ENCODE data around the gene COL4A3.
A peak's percentile ranks its signal among the peaks of the same experiment; 100 is the strongest.

COL4A3 gene

GRCh38 chr2:227292314-227292713 lies 127.9 kb downstream of the COL4A3 start:
- DNase-seq (ENCODE audit: low spot score): no peak

DNA sequence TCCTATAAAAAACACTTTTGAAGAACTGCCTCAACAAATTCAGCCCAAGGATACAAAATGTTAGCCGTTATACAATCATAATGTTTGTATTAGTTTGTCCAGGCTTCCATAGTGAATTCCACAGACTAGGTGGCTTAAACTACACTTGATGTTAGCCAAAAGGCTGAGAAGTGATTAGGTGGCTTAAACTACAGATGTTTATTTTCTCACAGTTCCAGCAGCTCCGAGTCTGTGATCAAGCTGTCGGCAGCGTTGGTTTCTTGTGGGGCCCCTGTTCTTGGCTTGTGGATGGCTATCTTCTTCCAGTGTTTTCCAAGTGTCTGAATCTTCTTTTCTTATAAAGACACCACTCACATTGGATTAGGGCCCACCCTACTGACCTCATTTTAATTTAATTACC lies 129.1 kb downstream of the COL4A3 start:
- DNase-seq (ENCODE audit: low spot score): no peak

GRCh38 chr2:227295806-227296205 lies 131.4 kb downstream of the COL4A3 start:
- DNase-seq (ENCODE audit: low spot score): no peak

DNA sequence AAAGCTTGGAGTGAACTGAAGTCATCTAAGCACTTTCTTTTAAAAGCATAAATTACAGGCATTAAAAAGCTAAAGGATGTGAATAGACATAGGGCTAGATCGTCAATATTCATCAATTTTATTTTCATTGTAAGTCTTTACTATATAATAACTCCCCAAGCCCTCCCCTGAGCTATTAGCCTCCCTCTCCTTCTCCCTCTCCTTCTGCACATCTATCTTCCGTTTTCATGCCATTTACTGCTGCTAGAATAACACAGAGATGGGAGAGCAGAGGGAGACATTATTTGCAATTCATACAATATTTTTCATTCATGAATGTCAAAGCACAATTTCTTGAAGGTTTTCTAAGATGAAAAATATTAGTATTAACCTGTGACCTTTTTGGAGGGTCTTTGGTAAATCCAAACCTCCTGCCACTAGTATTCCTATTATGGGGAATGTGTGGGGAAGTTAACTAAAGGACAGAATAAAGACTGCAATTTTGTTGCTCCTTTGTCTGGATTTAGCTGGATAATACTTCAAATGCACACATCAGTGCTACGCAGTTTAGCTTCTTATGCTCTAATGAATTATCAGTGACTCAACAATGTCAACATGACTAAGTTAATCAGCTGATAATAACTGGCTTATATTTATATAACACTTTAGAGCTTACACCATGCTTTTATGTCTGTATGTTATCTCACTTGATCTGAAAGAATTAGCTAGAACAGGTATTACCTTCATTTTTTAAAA lies 132.4 kb downstream of the COL4A3 start:
- no peak for DNase-seq (ENCODE audit: low spot score)

GRCh38 chr2:227301523-227301922 lies 137.1 kb downstream of the COL4A3 start:
- no peak for DNase-seq (ENCODE audit: low spot score)

DNA sequence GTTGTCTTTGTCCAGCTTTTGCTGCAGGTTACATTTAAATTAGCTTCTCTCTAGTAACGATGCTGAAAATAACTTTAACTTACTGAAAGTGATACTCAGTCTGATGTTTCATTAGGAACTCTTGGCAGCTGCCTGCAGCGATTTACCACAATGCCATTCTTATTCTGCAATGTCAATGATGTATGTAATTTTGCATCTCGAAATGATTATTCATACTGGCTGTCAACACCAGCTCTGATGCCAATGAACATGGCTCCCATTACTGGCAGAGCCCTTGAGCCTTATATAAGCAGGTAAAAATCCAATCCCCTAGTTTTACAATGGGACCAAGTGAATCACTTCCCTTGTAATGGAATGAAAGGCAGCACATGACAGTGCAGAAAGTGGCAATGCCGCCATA lies 144.4 kb downstream of the COL4A3 start:
- peak; percentile 13 for DNase-seq (ENCODE audit: low spot score)

- no peak for DNase-seq (ENCODE audit: low spot score)
Measured at GRCh38 chr2:227310756-227311110, 146.3 kb downstream of the COL4A3 start.

DNA sequence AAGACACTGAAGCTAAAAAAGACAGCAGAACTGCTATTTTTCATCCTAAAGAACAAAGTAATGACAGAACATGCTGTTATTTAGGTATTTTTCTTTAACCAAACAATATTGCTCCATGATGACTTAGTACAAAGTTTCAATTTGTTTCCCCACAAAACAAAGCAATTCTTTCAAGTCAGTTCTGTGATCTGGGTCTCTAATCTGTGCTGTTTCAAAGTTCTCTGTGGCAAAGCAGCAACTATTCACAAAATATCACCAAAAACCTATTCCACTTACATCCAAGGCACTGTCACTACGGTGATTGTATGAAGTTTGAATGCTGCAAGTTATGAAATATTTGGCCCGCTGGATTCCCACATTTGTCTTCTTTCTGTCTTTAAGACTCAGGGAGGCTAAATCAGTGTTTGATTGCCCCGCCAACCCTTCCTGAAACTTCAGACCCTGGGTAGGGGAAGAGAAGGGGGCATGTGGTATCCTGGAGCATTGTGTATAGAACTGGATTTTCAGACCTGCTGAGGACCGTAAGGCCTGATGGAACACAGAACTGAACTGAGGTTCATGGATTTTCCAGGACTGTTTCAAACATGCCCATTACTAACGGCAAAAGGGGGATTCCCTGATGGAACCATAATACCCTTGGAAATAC lies 147.6 kb downstream of the COL4A3 start:
- no peak for DNase-seq (ENCODE audit: low spot score)

DNA sequence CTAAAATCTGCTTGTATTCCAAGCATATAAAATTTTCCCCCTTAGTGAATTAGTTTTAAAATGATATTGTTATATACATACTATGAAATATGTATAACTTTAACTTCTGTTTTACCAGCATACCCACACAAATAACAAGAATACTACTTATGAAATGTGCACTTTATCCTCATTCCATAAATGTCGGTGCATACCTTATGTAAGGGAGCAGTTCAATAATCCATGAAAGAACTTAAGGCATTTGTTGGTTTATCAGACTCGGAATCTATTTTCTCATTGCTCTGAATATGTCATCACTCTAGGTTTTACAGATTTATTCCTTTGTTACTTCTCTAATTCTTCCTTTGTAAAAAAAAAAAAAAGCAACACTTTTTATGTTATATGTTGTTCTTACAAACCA lies 148.2 kb downstream of the COL4A3 start:
- DNase-seq (ENCODE audit: low spot score): no peak

GRCh38 chr2:227313310-227313709 lies 148.9 kb downstream of the COL4A3 start:
- no peak for DNase-seq (ENCODE audit: low spot score)

DNA sequence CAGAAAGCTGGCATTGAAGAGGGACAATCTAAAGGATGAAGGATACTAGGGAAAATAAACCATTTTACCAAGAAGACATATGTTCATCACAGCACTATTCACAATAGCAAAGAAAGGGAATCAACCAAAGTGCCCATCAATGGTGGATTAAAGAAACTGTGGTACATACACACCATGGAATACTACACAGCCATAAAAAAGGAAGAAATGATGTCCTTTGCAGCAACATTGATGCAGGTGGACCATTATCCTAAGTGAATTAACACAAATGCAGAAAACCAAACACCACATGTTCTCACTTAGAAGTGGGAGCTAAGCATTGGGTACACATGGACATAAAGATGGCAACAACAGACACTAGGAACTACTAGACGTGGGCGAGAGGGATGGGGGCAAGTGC lies 153.4 kb downstream of the COL4A3 start:
- DNase-seq (ENCODE audit: low spot score): no peak

DNA sequence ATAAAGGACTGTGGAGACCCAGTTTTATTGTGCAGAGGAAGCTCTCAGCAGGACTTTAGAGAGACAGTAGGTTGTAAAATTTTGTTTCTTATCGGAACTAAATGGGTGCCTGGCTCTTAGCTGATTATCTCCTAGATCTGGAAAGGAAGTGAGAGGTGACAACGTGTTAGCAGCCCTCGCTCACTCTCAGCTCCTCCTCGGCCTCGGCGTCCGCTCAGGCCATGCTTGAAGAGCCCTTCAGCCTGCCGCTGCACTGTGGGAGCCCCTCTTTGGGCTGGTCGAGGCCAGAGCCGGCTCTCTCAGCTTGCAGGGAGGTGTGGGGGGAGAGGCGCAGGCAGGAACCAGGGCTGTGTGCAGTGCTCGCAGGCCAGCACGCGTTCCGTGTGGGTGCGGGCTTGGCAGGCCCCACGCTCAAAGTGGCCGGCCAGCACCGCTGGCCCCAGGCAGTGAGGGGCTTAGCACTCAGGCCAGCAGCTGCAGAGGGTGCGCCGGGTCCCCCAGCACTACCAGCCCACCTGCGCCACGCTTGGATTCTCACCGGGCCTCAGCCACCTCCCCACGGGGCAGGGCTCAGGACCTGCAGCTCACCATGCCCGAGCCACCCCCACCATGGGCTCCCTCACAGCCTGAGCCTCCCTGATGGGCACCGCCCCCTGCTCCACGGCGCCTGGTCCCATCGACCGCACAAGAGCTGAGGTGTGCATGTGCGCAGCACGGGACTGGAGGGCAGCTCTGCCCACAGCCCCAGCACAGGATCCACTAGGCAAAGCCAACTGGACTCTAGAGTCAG lies 156.1 kb downstream of the COL4A3 start:
- no peak for DNase-seq (ENCODE audit: low spot score)

GRCh38 chr2:227322530-227323205 lies 158.2 kb downstream of the COL4A3 start:
- no peak for DNase-seq (ENCODE audit: low spot score)

DNA sequence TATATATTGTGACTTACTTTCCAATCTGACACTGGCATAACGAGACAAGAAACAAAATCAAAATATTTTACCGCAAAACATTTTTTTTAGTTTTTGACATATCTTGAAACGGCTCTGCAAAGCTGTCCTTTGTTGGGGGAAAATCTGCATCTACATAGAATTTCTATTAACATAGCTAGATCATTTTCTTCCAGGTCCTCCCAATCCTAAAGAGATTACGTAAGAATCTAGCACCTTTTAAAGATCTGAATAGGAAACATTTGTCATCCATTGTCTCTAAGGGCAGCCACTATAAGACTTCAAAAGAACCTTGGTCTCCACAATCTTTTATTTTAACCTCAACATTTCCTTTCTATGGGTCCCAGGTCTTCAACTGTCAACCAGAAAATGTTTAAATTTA lies 159.4 kb downstream of the COL4A3 start:
- no peak for DNase-seq (ENCODE audit: low spot score)

DNA sequence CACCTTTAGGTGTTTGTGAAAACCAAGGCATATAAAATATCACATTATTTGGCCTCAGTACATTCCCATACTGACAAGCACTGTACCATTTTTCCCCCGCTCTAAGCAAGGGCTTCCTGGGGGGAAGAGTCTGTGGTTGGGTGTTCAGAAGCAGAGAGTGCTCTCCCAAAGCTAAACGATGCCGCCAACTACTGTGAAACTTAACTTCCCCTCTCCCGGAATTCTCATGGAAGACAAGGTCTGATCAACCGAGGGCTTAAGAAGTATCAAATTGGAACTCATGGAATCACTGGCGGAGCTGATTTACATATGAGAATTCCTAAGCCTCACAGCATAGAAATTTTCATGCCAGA lies 160.2 kb downstream of the COL4A3 start:
- DNase-seq (ENCODE audit: low spot score): peak; percentile 59

DNA sequence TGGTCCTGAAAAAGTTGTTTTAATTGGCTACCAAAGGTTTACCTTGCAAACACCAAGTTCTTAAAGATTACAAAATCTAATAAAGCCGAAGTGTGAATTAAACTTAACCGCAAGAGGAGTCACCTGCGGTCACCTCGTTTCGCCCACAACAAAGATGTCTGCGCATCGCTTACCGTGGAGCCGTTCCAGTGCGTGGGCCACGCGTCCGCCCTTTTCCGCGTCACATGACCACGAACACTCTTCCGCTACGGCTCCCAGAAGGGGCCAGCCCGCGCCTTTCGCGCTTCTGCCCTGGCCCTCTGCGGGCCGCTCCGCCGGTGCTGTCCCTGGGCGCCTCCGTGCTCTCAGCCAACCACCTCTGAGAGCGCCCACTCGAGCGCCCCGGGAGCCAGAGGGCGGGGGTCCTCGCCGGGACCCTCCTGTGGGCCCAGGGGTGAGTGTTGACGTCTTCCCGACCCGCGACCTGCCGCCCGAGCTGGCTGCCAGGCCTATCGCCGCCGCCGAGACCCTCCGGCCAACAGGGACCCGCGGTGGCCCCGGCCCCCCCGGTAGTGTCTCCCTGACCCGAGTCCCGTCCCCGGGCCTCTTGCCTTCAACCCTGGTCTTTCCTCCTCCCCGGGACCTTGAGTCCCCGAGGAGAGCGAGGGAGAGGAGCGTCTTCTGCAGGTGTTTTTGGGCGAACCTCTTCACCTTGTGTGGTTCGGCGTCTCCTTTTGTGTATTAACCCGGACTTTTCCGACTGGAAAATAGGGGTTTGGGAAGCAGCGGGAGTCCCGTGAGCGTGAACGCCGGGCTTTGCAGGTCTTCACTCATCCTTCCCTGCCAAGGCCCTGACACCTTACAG lies 160.8 kb downstream of the COL4A3 start, which contains the start of gene MFF:
MFF (plus strand) TSS at position 257 of the 844 bp plus-strand sequence. CDS start 5,415 bp downstream, outside the sequence.
- DNase-seq (ENCODE audit: low spot score): peak; percentile 95

DNA sequence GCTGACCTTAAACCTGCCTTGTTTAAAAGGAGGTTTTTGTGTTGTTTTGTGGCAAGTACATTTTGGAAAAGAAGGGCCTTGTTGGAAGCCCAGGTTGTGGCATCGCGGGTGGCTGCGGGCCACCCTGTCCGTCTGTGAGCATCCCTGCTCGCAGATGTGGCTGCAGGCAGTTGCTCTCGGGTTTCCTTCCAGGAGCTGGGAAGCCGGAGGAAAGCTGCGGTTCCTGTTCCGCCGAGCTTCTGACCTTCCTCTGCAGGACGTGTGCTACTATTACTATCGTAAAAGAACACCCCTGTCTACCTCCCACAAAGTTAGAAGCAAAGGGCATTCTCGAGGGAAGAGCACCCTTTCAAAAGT lies 161.4 kb downstream of the COL4A3 start:
- peak; percentile 64 for DNase-seq (ENCODE audit: low spot score)

- DNase-seq (ENCODE audit: low spot score): no peak
Measured at GRCh38 chr2:227326783-227327182, 162.4 kb downstream of the COL4A3 start.

- no peak for DNase-seq (ENCODE audit: low spot score)
Measured at GRCh38 chr2:227335713-227336112, 171.3 kb downstream of the COL4A3 start.

- DNase-seq (ENCODE audit: low spot score): no peak
Measured at GRCh38 chr2:227337442-227337841, 173.0 kb downstream of the COL4A3 start.

DNA sequence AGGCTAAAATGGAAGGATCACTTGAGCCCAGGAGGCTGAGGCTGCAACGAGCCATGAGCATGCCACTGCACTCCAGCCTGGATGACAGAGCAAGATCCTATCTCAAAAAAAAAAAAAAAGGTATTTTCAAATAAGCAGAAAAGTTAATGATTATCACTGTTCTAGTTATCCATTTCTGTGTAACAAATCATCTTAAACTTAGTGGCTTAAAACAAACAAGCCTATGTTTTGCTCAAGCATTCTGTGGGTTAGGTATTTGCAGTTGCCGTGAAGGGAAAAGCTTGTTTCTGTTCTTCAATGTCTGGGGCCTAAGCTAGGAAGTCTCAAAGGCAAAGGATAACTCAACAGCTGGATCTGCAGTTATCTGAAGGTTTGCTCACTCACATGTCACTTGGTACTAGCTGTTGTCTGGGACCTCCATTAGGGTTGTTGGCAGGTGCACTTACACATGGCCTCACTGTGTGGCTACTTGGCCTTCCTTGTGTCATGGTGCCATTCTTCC lies 174.7 kb downstream of the COL4A3 start:
- no peak for DNase-seq (ENCODE audit: low spot score)

DNA sequence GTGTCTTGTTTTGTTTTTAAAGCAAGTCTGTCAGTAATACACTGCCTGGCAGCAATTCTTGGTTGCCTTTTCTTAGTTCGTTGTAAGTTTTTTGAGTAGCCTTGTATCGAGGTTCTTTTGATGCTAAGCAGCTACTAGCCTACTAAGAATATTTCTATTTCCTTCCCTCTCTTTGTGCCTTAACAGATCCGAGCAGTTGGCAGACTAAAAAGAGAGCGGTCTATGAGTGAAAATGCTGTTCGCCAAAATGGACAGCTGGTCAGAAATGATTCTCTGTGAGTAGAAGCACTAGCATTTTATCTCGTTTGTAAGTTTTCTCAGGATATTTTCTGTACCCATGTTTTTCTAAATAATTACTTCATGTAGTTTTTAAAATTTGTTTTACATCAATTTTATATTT lies 175.7 kb downstream of the COL4A3 start:
- DNase-seq (ENCODE audit: low spot score): no peak
